Measurements from ENCODE around the gene GADD45GIP1. TPM values are rescaled to one million over a fixed set of nuclear protein-coding genes. Genes with fewer than 3 reads are reported as not detected.
"Not testable (repeated sequence)": the region's sequence is repeated elsewhere in the genome, so short reads cannot be mapped to it uniquely, and the experiment has no call there.

Gene GADD45GIP1
- polyA plus RNA-seq, 2 donors = 53.7 to 57.0 TPM

DNA sequence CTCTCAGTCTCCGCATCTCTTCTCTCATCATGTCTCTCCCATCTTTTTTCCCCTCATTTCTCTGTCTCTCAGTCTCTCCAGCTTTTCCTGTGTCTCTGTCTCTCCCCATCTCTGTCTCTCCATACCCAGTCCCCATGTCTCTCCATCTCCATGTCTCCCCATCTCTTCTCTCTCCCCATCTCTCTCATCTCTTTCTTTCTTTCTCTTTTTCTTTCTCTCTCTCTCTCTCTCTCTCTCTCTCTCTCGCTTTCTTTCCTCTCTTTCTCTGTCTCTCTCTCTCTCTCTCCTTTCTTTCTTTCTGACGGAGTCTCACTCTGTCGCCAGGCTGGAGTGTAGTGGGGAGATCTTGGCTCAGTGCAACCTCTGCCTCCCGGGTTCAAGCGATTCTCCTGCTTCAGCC, 25.6 kb upstream of the GADD45GIP1 start:
- no peaks in the 10 kb centered on the region for H3K9me3 ChIP-seq (ENCODE audit: control insufficient read depth in 2 of 2, insufficient read depth in 1 of 2, low read depth in 1 of 2, low read length in 1 of 2)
- WGBS, 2 donors = 87 to 93% methylated on average over 6 of the region's 6 CpGs
- peaks cover 0 to 11% of the 10 kb centered on the region in 2 donors for H3K4me1 ChIP-seq (ENCODE audit: control insufficient read depth in 2 of 2, insufficient read depth in 2 of 2, low read length in 1 of 2)
- H3K4me3 ChIP-seq (ENCODE audit: low read depth in 1 of 2, low read length in 2 of 2) = no peak overlapping the region
- no peaks in the 10 kb centered on the region for H3K36me3 ChIP-seq (ENCODE audit: control insufficient read depth in 2 of 2, insufficient read depth in 2 of 2, low read length in 1 of 2)
- H3K27ac ChIP-seq (ENCODE audit: low read depth in 2 of 2, low read length in 1 of 2) = no peak overlapping the region
- no peaks in the 10 kb centered on the region for H3K27me3 ChIP-seq (ENCODE audit: control insufficient read depth in 1 of 2, insufficient read depth in 2 of 2, low read length in 2 of 2)

DNA sequence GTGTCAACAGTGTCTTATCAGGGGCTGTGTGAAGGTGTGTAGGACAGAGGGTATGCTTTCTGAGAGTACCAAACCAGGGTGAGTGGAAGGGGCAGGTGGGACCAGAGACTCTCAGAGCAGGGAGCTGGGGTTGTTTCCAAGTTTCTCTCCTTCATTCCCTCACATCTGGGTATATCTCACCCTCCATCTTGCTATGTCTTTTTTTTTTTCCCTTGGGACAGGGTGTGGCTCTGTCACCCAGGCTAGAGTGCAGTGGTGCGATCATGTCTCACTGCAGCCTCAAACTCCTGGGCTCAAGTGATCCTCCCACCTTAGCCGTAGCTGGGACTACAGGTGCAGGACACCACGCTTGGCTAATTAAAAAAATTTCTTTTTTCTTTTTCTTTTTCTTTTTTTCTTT, 23.0 kb upstream of the GADD45GIP1 start:
- no peak overlapping the region for H3K27ac ChIP-seq (ENCODE audit: low read depth in 2 of 2, low read length in 1 of 2)
- H3K36me3 ChIP-seq (ENCODE audit: control insufficient read depth in 2 of 2, insufficient read depth in 2 of 2, low read length in 1 of 2) = no peaks in the 10 kb centered on the region
- no peak overlapping the region for H3K4me3 ChIP-seq (ENCODE audit: low read depth in 1 of 2, low read length in 2 of 2)
- H3K9me3 ChIP-seq (ENCODE audit: control insufficient read depth in 2 of 2, insufficient read depth in 1 of 2, low read depth in 1 of 2, low read length in 1 of 2) = no peaks in the 10 kb centered on the region
- peaks cover 0 to 5% of the 10 kb centered on the region in 2 donors for H3K4me1 ChIP-seq (ENCODE audit: control insufficient read depth in 2 of 2, insufficient read depth in 2 of 2, low read length in 1 of 2)
- WGBS, 2 donors = 86 to 87% methylated on average over 3 of the region's 3 CpGs
- H3K27me3 ChIP-seq (ENCODE audit: control insufficient read depth in 1 of 2, insufficient read depth in 2 of 2, low read length in 2 of 2) = no peaks in the 10 kb centered on the region

DNA sequence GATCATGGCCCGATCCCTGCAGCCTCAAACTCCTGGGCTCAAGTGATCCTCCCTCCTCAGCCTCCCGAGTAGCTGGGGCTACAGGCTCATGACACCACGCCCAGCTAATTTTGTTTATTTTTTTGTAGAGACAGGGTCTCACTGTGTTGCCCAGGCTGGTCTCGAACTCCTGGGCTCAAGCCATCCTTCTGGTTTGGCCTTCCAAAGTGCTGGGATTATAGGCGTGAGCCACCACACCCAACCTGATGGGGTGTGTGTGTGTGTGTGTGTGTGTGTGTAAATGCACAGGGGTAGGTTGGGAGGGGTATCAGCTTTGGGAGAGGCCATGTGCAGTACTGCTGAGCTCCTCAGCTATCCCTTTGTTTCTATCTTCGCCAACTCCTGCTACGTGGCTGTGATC, 19.1 kb upstream of the GADD45GIP1 start:
- not testable (repeated sequence) for H3K9me3 ChIP-seq (ENCODE audit: control insufficient read depth in 2 of 2, insufficient read depth in 1 of 2, low read depth in 1 of 2, low read length in 1 of 2); H3K36me3 ChIP-seq (ENCODE audit: control insufficient read depth in 2 of 2, insufficient read depth in 2 of 2, low read length in 1 of 2); H3K27ac ChIP-seq (ENCODE audit: low read depth in 2 of 2, low read length in 1 of 2); H3K4me3 ChIP-seq (ENCODE audit: low read depth in 1 of 2, low read length in 2 of 2); H3K4me1 ChIP-seq (ENCODE audit: control insufficient read depth in 2 of 2, insufficient read depth in 2 of 2, low read length in 1 of 2); H3K27me3 ChIP-seq (ENCODE audit: control insufficient read depth in 1 of 2, insufficient read depth in 2 of 2, low read length in 2 of 2)
- 59 to 66% methylated on average over 7 of the region's 7 CpGs for WGBS, 2 donors

DNA sequence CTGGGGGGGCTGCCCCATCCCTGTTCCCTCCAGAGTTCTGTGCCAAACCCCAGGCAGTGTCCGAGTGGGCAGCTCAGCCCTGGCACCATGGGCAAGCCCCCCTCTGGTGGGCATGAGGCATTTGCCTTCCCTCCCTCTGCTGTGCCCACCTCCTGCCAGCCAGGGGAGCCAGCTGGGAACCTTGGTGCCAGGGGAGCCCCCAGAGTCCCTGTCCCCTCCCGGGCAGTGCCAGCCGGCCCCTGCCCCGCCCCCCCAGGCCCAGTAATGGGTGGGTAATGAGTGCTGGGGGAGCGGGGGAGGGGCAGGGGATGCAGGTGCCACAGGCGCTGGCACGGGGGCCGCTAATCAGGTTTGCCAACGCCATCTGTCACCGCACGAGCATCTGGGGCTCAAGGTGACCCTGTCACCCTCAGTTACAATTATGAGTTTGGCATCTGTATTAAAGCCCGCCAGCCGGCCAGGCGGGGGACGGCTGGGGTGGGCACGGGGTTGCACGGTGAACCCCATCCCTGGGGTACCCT, 18.3 kb upstream of the GADD45GIP1 start:
- no peaks in the 10 kb centered on the region for H3K36me3 ChIP-seq (ENCODE audit: control insufficient read depth in 2 of 2, insufficient read depth in 2 of 2, low read length in 1 of 2)
- peaks cover 0 to 2% of the 10 kb centered on the region in 2 donors for H3K4me1 ChIP-seq (ENCODE audit: control insufficient read depth in 2 of 2, insufficient read depth in 2 of 2, low read length in 1 of 2)
- H3K27me3 ChIP-seq (ENCODE audit: control insufficient read depth in 1 of 2, insufficient read depth in 2 of 2, low read length in 2 of 2) = no peaks in the 10 kb centered on the region
- no peak overlapping the region for H3K4me3 ChIP-seq (ENCODE audit: low read depth in 1 of 2, low read length in 2 of 2)
- WGBS, 2 donors = 64 to 69% methylated on average over 17 of the region's 17 CpGs
- H3K9me3 ChIP-seq (ENCODE audit: control insufficient read depth in 2 of 2, insufficient read depth in 1 of 2, low read depth in 1 of 2, low read length in 1 of 2) = no peaks in the 10 kb centered on the region
- H3K27ac ChIP-seq (ENCODE audit: low read depth in 2 of 2, low read length in 1 of 2) = no peak overlapping the region

DNA sequence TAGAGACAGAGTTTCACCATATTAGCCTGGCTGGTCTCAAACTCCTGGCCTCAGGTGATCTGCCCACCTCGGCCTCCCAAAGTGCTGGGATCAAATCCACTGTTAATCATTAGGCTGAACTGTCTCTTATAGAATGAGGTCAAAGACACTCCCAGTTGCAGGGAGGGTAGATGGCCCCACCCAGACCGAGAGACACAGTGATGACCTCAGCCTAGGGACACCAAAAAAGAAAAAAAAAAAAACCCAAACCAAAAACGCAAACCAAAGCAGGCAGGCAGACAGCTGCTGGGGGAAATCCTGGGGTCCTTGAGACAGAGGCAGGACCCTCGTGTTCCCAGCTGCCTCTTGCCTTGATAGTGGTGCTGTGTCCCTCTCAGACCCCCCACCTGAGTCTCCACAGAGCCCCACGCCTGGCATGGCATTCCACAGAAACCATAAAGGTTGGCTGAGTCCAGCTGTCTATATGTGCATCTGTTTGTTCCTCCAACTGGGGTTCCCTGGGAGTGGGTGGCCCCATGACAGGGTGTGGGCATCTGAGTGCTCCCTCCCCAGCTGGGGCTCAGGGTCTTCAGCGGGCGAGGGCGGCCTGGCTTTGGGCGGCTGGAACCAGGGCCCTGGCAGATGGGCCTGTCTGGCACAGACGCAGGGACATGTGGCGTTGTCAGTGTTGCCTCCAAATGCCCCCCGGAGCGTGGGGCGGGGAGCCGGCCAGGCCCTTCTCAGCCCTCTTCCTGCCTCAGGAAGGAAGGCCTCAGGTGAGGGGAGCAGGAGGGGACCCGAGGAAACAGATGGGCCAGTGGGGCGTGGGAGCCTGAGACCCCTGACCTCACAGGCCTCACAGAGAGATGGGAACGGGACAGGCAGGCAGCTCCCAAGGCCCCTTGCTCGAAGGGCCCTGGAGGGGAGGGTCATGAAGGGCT, 17.5 kb upstream of the GADD45GIP1 start:
- H3K36me3 ChIP-seq (ENCODE audit: control insufficient read depth in 2 of 2, insufficient read depth in 2 of 2, low read length in 1 of 2) = no peaks in the 10 kb centered on the region
- no peaks in the 10 kb centered on the region for H3K27me3 ChIP-seq (ENCODE audit: control insufficient read depth in 1 of 2, insufficient read depth in 2 of 2, low read length in 2 of 2)
- no peak overlapping the region for H3K4me3 ChIP-seq (ENCODE audit: low read depth in 1 of 2, low read length in 2 of 2)
- H3K27ac ChIP-seq (ENCODE audit: low read depth in 2 of 2, low read length in 1 of 2) = no peak overlapping the region
- peaks cover 0 to 3% of the 10 kb centered on the region in 2 donors for H3K4me1 ChIP-seq (ENCODE audit: control insufficient read depth in 2 of 2, insufficient read depth in 2 of 2, low read length in 1 of 2)
- no peaks in the 10 kb centered on the region for H3K9me3 ChIP-seq (ENCODE audit: control insufficient read depth in 2 of 2, insufficient read depth in 1 of 2, low read depth in 1 of 2, low read length in 1 of 2)
- WGBS, 2 donors = 67% methylated on average over 19 of the region's 19 CpGs

DNA sequence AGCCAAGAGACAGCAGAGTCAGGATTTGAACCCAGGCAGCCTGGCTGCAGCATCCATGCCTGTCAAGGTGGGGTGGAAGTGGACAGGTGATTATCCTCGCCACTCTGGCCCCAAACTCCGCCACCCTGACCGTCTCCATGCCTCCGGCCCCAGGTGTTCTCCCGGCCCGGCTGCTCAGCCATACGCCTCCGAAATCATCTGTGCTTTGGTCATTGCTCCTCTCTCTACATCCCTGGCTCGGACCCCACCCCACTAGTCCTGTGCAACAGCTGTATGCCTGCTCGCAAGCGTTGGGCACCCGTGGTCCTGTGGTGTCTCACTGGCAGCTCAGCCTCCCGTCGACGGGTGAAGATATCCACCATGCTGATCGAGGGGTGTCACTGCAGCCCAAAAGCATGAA, 16.2 kb upstream of the GADD45GIP1 start:
- H3K4me3 ChIP-seq (ENCODE audit: low read depth in 1 of 2, low read length in 2 of 2) = no peak overlapping the region
- H3K36me3 ChIP-seq (ENCODE audit: control insufficient read depth in 2 of 2, insufficient read depth in 2 of 2, low read length in 1 of 2) = no peaks in the 10 kb centered on the region
- H3K27me3 ChIP-seq (ENCODE audit: control insufficient read depth in 1 of 2, insufficient read depth in 2 of 2, low read length in 2 of 2) = no peaks in the 10 kb centered on the region
- H3K27ac ChIP-seq (ENCODE audit: low read depth in 2 of 2, low read length in 1 of 2) = no peak overlapping the region
- no peaks in the 10 kb centered on the region for H3K9me3 ChIP-seq (ENCODE audit: control insufficient read depth in 2 of 2, insufficient read depth in 1 of 2, low read depth in 1 of 2, low read length in 1 of 2)
- H3K4me1 ChIP-seq (ENCODE audit: control insufficient read depth in 2 of 2, insufficient read depth in 2 of 2, low read length in 1 of 2) = peaks cover 0 to 4% of the 10 kb centered on the region in 2 donors
- WGBS, 2 donors = 89 to 90% methylated on average over 16 of the region's 16 CpGs

DNA sequence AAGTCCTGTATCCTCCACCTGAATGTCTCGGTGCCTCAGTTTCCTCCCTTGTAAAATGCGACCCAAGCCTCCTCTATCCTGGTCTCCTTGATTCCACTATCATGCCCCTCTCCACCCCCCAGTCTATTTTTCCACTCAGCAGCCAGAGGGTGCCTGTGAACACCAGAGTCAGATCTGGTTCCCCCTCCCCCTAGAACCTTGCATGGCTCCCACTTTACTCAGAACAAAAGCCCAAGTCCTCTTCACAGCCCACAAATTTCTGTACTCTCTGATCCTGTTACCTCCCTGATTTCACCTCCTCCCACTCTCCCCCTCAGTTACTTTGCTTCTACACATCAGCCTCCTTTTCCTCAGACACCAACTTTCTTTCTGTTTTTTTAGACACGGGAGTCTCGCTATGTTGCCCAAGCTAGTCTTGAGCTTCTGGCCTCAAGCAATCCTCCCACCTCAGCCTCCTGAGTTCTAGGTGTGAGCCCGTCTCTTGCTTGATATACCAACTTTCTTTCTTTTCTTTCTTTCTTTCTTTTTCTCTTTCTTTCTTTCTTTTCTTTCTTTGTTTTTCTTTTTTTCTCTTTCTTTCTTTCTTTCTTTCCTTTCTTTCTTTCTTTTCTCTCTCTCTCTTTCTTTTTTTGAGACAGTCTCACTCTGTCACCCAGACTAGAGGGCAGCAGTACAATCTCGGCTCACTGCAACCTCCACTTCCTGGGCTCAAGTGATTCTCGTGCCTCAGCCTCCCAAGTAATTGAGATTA, 13.2 kb upstream of the GADD45GIP1 start:
- WGBS, 2 donors = 84 to 90% methylated on average over 7 of the region's 7 CpGs
- Histone ChIP-seq H3K4me3 (ENCODE audit: low read depth in 1 of 2, low read length in 2 of 2) (no peak overlapping the region), H3K27ac (ENCODE audit: low read depth in 2 of 2, low read length in 1 of 2) (no peak overlapping the region), H3K9me3 (ENCODE audit: control insufficient read depth in 2 of 2, insufficient read depth in 1 of 2, low read depth in 1 of 2, low read length in 1 of 2) (no peaks in the 10 kb centered on the region), H3K4me1 (ENCODE audit: control insufficient read depth in 2 of 2, insufficient read depth in 2 of 2, low read length in 1 of 2) (peaks cover 0 to 4% of the 10 kb centered on the region in 2 donors), H3K27me3 (ENCODE audit: control insufficient read depth in 1 of 2, insufficient read depth in 2 of 2, low read length in 2 of 2) (no peaks in the 10 kb centered on the region), H3K36me3 (ENCODE audit: control insufficient read depth in 2 of 2, insufficient read depth in 2 of 2, low read length in 1 of 2) (no peaks in the 10 kb centered on the region)

DNA sequence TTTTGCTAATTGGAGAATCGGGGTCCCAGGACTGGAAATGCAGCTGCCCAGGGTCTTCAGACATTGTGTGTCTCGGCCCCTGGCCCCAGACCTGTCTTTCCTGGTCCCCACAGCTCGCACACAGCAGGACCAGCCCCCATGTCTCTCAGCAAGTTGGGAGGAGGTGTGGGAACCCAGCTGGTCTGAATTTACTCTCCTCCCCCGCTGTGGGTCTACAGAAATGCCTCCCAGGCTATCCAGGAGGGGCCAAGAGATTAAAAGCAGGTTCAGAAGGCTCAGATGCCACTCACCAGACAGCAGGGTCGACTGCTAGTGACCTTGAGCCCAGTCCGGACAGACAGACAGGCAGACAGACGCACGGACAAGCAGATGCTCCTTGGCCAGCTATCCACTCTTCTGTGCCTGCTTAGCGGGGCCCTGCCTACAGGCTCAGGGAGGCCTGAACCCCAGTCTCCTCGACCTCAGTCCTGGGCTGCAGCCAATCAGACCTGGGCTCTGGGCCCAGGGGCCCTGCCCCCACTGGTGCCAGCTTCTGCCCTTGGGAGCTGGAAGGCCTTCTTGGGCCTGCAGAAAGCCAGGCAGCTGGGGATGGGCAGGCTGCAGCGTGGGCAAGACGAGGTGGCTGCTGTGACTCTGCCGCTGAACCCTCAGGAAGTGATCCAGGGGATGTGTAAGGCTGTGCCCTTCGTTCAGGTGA, 12.4 kb upstream of the GADD45GIP1 start, which contains the start of gene DAND5:
Gene DAND5, plus strand, starts transcription at position 285 of the 697 bp plus-strand sequence. Its CDS starts 85 bp downstream, at position 370.
- Histone ChIP-seq H3K36me3 (ENCODE audit: control insufficient read depth in 2 of 2, insufficient read depth in 2 of 2, low read length in 1 of 2) (no peaks in the 10 kb centered on the region), H3K27ac (ENCODE audit: low read depth in 2 of 2, low read length in 1 of 2) (peak within 1 kb of the TSS in 1 of 2 donors; percentile 33), H3K9me3 (ENCODE audit: control insufficient read depth in 2 of 2, insufficient read depth in 1 of 2, low read depth in 1 of 2, low read length in 1 of 2) (no peaks in the 10 kb centered on the region), H3K4me1 (ENCODE audit: control insufficient read depth in 2 of 2, insufficient read depth in 2 of 2, low read length in 1 of 2) (peaks cover 0 to 3% of the 10 kb centered on the region in 2 donors), H3K27me3 (ENCODE audit: control insufficient read depth in 1 of 2, insufficient read depth in 2 of 2, low read length in 2 of 2) (no peaks in the 10 kb centered on the region), H3K4me3 (ENCODE audit: low read depth in 1 of 2, low read length in 2 of 2) (no peak within 1 kb of the TSS)
- 32 to 44% methylated on average over 14 of the region's 14 CpGs for WGBS, 2 donors

DNA sequence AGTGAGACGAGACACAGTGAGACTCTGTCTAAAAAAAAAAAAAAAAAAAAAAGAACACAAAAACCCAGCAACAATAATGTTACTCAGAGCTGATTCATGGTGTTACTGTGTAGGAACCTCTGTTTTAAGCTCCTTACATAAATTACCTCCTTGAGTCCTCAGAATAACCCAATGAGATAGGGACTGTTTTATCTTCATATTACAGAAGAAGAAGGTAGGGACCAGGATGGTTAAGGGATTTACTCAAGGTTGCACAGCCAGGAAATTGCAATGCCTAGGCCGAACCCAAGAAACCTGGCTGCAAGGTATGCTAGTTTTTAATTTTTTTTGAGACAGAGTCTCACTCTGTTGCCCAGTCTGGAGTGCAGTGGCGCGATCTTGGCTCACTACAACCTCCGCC, 10.9 kb upstream of the GADD45GIP1 start:
- Histone ChIP-seq H3K27ac (ENCODE audit: low read depth in 2 of 2, low read length in 1 of 2) (no peak overlapping the region), H3K4me3 (ENCODE audit: low read depth in 1 of 2, low read length in 2 of 2) (no peak overlapping the region), H3K27me3 (ENCODE audit: control insufficient read depth in 1 of 2, insufficient read depth in 2 of 2, low read length in 2 of 2) (no peaks in the 10 kb centered on the region), H3K36me3 (ENCODE audit: control insufficient read depth in 2 of 2, insufficient read depth in 2 of 2, low read length in 1 of 2) (no peaks in the 10 kb centered on the region), H3K4me1 (ENCODE audit: control insufficient read depth in 2 of 2, insufficient read depth in 2 of 2, low read length in 1 of 2) (peaks cover 0 to 2% of the 10 kb centered on the region in 2 donors), H3K9me3 (ENCODE audit: control insufficient read depth in 2 of 2, insufficient read depth in 1 of 2, low read depth in 1 of 2, low read length in 1 of 2) (no peaks in the 10 kb centered on the region)
- WGBS, 2 donors = 87 to 90% methylated on average over 5 of the region's 5 CpGs

All from esophagus (tissue), 2 donors.